NOMO-1 (cell line): ENCODE measurements around the gene MAPK10.
A peak's percentile ranks its signal among the peaks of the same experiment; 100 is the strongest.
"Not testable (repeated sequence)": the region's sequence is repeated elsewhere in the genome, so short reads cannot be mapped to it uniquely, and the experiment has no call there.

Experiments
- DNase-seq, 2 experiments: peaks; one replicate each; lab custom pipeline; 2025; ENCODE audit not compliant: unreplicated experiment in 2 of 2; lab: John Stamatoyannopoulos, UW

The MAPK10 gene

DNA sequence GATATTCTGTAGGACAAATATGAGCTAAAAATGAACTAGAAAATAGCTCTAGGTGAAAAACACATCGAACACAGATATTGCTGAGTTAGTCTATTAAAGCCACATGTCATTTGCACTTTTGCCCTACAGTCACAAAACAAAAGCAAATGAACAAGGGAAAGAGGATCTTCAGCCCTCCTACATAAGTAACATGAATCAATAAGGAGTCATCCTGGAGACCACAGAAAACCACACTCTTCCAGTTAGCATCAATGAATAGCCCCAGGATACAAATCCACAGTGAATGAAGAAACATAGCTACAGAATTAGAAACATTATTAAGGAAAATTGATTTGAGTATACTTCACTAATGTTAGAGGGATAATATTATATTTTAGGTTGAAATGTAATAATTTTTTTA, 311.4 kb downstream of the MAPK10 start:
- DNase-seq: no peak

- DNase-seq: no peak
These were observed 315.3 kb downstream of the MAPK10 start for GRCh38 chr4:86044593-86044985.

DNA sequence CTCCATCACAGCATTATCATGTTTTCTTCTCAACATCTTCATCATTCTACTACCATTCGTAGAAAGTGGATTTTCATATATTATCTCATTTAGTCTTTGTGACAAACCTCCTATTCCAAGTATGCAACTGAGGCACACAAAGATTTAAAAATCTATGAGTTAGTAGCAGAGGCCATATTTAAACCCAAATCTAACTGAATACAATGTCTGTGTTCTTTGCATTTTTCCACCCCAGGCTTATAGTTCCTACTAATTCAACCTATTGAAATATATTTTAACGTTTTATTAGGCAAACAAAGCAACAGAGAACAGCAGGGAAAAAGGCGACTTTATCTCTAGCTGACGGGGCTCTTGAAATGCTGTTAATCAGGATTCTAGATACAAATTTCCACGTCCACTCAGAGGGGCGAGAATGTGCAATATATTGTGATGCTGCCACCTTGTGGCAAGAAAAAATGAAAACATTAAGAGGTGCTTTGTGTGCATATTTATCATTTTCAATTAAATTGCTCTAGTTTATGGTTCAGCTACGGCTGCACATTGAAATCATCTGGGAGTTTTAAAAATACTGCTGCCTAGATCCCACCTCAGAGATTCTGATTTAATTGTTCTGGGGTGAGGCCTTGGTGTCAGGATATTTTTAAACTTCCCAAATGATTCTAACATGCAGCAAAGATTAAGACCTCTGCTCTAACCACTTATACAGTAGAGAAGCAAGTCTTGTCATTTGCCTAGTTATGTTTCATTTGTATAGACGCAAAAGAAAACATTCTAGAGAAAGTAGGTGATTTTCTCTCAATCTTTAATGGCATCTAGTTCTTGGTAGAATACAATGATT, 315.9 kb downstream of the MAPK10 start:
- DNase-seq: peak; percentile 25 to 46

GRCh38 chr4:86038037-86038436, 321.8 kb downstream of the MAPK10 start:
- DNase-seq: no peak

DNA sequence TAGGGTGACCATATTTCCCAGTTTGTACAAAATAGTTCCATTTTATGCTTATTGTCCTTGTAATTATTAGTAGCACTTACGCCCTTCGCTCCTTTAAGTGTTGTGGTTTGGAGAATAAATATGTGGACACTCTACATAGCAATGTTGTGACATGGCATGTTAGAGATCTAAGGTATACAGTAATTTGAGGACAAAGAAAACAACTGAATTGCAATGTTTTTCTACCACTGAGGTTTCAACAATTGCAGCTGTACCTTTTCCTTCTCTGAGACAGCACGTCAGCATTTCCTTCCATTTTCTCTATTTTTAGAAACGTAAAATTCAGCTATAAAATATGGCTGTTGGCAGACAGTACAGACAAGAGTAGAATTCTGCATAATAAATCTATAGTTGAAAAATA, 323.1 kb downstream of the MAPK10 start:
- no peak for DNase-seq

GRCh38 chr4:86035688-86036087, 324.2 kb downstream of the MAPK10 start:
- DNase-seq: peak in 1 of 2 experiments; percentile 23

DNA sequence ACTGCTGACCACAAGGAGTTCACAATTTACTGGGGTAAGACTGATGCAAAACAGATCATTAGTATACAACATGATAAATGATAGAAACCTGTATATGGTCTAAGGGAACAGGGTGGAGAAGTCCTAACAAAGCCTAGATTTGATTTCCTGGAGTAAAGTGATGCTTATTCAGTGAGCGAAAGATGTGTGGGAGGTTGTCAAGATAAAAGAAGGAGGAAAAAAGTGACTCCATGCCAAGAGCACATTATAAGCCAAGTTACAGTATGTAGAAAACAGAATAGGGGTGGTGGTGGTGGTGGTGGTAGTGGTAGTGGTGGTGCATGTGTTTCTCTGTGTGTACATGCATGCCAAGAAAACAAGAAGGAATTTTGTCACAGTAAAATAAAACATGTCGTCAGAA, 325.2 kb downstream of the MAPK10 start:
- DNase-seq: no peak

- DNase-seq: peak; percentile 19 to 51
These were observed 326.7 kb downstream of the MAPK10 start for GRCh38 chr4:86033171-86033570.

DNA sequence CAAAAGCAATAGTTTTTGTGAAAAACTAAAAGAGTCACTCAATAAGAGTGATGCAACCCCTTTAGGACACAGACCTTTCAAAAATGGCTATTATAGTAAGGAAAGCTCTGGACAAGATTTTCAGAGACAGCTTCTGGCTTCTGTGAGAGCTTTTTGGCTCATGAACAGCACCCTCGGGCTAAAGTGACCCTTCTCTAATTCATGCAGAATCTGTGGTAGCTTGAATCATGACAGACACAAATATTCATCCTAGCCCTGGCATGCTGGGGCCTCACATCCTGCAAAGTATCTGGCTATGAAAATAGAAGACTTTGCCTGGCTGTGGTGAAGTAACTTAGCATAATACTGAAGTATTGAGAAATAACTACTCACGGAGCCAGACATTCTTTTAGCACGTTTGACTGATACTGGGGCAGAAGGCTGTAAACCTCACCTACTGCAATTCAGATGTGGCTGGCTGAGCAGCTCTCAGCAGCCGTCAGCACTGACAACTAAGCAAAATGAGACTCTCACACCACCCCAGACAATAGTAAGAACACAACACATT, 327.3 kb downstream of the MAPK10 start:
- peak; percentile 76 to 78 for DNase-seq

GRCh38 chr4:86031927-86032326, 327.9 kb downstream of the MAPK10 start:
- no peak for DNase-seq

DNA sequence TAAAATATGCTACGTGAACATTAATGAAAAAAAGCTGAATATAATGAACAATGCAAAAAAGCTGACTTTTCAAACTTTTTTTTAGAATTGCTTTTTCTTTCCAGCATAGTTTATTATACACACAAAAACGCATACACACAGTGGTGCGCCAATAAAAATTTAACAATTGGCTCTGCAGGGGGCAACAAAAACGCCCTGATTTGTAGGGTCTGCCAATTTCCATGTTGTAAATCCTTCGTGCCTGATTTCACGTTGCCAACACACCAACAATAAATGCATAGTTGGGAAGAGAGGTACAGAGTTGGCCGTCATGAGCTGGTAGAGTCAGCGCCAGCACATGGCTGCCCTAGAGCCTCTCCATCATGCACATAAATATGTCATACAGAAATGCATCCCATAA, 333.1 kb downstream of the MAPK10 start:
- DNase-seq: no peak

DNA sequence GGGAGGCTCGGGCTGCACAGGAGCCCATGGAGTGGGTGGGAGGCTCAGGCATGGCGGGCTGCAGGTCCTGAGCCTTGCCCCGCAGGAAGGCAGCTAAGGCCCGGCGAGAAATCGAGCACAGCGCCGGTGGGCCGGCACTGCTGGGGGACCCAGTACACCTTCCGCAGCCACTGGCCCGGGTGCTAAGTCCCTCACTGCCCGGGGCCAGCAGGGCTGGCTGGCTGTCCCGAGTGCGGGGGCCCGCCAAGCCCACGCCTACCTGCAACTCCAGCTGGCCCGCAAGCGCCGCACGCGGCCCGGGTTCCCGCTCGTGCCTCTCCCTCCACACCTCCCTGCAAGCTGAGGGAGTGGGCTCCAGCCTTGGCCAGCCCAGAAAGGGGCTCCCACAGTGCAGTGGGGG, 338.2 kb downstream of the MAPK10 start:
- DNase-seq: not testable (repeated sequence)

DNA sequence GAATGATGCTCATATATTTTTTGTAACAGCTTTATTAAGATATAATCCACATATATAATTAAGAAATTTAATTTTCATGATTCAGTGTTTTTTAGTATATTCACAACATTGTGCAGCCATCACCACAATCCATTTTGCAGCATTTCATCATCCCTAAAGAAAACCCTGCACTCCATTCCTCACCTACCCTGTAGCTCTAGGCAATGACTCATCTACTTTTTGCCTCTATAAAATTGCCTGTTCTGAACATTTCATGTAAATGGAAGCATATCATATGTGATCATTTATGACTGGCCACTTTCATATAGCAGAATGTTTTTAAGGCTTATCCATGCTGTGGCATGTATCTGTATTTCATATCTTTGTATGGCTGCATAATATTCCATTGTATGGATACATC, 339.9 kb downstream of the MAPK10 start:
- no peak for DNase-seq

DNA sequence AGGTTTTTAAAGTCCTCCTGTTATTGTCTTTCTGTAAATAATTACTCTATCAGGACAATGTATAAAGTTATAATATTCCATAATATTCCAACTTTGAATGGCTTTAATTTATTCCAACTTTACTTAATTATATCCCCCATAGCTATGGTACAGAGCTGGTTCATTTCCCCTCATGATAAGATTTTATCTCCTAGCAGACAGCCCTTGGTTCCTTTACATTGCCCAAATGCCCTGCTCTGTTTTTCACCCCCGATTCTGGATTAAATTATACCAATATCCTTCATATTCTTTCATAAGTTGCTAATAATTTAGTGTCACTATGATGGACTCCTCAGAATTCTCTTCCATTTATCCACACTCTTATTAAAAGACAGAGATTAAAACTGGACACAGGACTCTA, 340.5 kb downstream of the MAPK10 start:
- no peak for DNase-seq

GRCh38 chr4:86015412-86016350, 344.2 kb downstream of the MAPK10 start:
- no peak for DNase-seq

DNA sequence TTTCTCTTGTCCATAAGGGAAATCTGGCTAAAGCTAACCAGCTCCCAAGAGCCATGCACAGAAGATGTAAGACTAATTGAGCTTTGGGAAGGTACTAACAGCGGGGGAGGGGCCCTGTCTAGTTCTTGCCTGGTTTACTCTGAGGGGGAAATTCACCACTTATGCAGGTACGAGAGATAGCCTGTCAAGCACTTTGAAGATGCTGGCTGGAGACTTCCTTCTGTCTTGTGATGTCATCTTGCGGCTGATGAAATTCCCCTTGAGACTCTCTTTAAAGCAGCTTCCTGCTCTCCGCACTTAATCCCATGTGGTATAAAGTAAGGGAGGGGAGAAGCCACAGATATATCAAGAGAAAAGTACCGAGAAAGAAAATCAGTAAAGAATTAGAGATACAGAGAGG, 345.3 kb downstream of the MAPK10 start:
- no peak for DNase-seq

- DNase-seq: no peak
These were observed 346.2 kb downstream of the MAPK10 start for GRCh38 chr4:86013621-86014020.

DNA sequence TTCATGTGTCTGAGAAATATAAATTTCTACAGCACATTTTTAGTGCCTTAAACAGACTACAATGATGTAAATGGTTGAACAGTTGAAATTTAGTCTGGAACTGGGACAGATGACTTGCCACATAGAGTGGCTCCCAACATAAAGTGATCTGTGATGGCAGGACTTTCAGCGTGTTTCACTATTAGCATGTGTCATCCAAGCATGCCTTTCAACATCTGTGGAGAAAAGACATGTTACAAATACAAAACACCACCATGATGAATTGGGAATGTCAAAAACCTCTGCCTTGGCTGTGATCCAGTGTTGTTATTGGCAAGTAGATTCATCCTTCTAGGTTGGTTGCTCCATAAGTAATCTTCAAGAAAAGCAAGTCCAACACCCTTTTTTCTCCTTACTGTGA, 348.7 kb downstream of the MAPK10 start:
- no peak for DNase-seq

- DNase-seq: no peak
These were observed 352.8 kb downstream of the MAPK10 start for GRCh38 chr4:86007042-86007441.

DNA sequence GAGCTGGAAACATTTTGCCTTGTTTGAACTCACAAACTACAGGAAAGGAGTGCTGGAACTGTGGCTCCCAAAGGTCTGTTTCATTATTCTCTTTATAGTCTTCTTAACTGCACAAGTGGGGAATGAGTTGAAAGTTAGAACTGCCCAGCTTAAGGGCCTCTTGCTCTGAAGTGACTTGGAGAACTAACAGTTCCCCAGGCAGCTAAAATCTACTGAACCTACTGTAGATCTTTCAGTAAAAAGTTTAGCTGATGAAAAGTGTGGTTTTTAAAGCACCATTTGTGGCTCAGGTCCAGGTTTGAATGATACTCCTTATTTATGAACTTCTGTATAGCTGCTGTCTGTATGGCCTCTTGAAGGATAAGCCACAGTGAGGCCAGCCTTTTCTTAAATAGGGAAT, 353.8 kb downstream of the MAPK10 start:
- no peak for DNase-seq

- no peak for DNase-seq
These were observed 355.8 kb downstream of the MAPK10 start for GRCh38 chr4:86004030-86004429.
